Small intestine (tissue), 7 donors: ENCODE results near the gene FMO2. TPM values are rescaled to one million over a fixed set of nuclear protein-coding genes. Genes with fewer than 3 reads are reported as not detected.
"Not testable (repeated sequence)": the region's sequence is repeated elsewhere in the genome, so short reads cannot be mapped to it uniquely, and the experiment has no call there.

ENCODE experiments used
- DNase-seq, 2 donors: peaks; one replicate each; pipeline versions ENCODE4 v3.0.0 to v3.0.0-alpha.2; 2013
- FAIRE-seq: peaks from 2 replicates; lab custom pipeline; 2012; peaks lifted over from hg19 to GRCh38; lab: Jason Lieb, UNC
- H3K27ac ChIP-seq, 3 donors: one replicate each; pipeline ENCODE4 v1.5.1; 2013; ENCODE audit warnings: low read length in 2 of 3, mild to moderate bottlenecking in 2 of 3, control low read depth in 1 of 3, inconsistent platforms in 1 of 3, low read depth in 1 of 3, moderate library complexity in 1 of 3
- H3K27me3 ChIP-seq, 3 donors: one replicate each; pipeline ENCODE4 v1.6.1; 2013; ENCODE audit warnings: low read length in 3 of 3, inconsistent platforms in 1 of 3; ENCODE audit not compliant: control insufficient read depth in 3 of 3, insufficient read depth in 3 of 3
- H3K36me3 ChIP-seq, 3 donors: one replicate each; pipeline ENCODE4 v1.6.1; 2013; ENCODE audit warnings: low read length in 3 of 3, inconsistent platforms in 1 of 3, low read depth in 1 of 3, mild to moderate bottlenecking in 1 of 3, moderate library complexity in 1 of 3; ENCODE audit not compliant: control insufficient read depth in 3 of 3, insufficient read depth in 2 of 3
- H3K4me1 ChIP-seq, 3 donors: one replicate each; pipeline ENCODE4 v1.6.1; 2013; ENCODE audit warnings: low read length in 2 of 3, inconsistent platforms in 1 of 3, low read depth in 1 of 3, mild to moderate bottlenecking in 1 of 3, moderate library complexity in 1 of 3; ENCODE audit not compliant: control insufficient read depth in 3 of 3, insufficient read depth in 2 of 3
- H3K4me3 ChIP-seq, 3 donors: one replicate each; pipeline ENCODE4 v1.5.1; 2013; ENCODE audit warnings: low read length in 3 of 3, control low read depth in 1 of 3, inconsistent platforms in 1 of 3, low read depth in 1 of 3, mild to moderate bottlenecking in 1 of 3, moderate library complexity in 1 of 3
- H3K9me3 ChIP-seq, 2 donors: one replicate each; pipeline ENCODE4 v1.6.1; 2013; ENCODE audit warnings: low read depth in 1 of 2, low read length in 1 of 2; ENCODE audit not compliant: control insufficient read depth in 2 of 2, insufficient read depth in 1 of 2
- WGBS, 3 donors: extraction: QIAGEN DNeasy Blood & Tissue Kit; methylation state at CpG; one replicate each; pipeline ENCODE4 v1.1.7; 2013; 5-methylcytosine and 5-hydroxymethylcytosine counted together
- polyA plus RNA-seq, 4 donors: library from polyadenylated mRNA; stranded (reverse) in 3 of 4; unstranded in 1 of 4; fragments of 200-250 nt in 3 of 4; fragments of 120-200 nt in 1 of 4; gene quantifications; one replicate each; pipeline versions ENCODE4 v1.2.1 to v1.2.3, GENCODE V29; 2013
- donor health status: healthy with polysubstance abuse.
- donor health status: control.
- donor health status: control.
- donor health status: Bipolar disorder and iron deficiency.
- donor health status: healthy.

Gene FMO2
- polyA plus RNA-seq, 4 donors, result 0.06 to 1.6 (median 0.65) TPM

GRCh38 chr1:171231326-171231725 is 46.2 kb downstream of the FMO2 start:
- no peaks in the 10 kb centered on the region for H3K4me1 ChIP-seq
- H3K36me3 ChIP-seq, result no peaks in the 10 kb centered on the region
- no peak overlapping the region for H3K27ac ChIP-seq
- peaks cover 0 to under 1% of the 10 kb centered on the region in 2 donors for H3K9me3 ChIP-seq
- no peak for DNase-seq
- FAIRE-seq, result no peak
- no peaks in the 10 kb centered on the region for H3K27me3 ChIP-seq
- no peak overlapping the region for H3K4me3 ChIP-seq

DNA sequence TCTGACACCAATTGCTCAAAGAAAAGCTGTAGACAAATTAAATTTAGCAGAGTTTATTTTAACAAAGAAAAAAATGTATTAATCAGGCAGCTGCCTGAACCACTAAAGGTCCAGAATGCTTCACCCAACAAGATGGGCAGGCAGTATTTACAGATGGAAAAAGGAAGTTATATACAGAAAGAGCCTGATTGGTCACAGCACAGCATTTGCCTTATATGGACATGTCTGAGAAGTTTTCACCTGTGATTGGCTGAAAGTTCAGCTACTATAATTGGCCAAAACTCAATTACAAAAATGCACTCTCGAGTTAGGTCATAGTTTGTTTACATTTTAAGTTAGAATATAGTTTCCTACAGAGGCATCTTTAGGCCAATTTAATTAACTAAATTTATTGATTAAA is 48.1 kb downstream of the FMO2 start:
- Histone ChIP-seq H3K36me3 (peaks cover 0 to 3% (median 0%) of the 10 kb centered on the region in 3 donors), H3K27ac (no peak overlapping the region), H3K9me3 (peaks cover 0 to 16% of the 10 kb centered on the region in 2 donors), H3K27me3 (no peaks in the 10 kb centered on the region), H3K4me1 (no peaks in the 10 kb centered on the region), H3K4me3 (no peak overlapping the region)
- 81 to 97% (median 87%) methylated on average over 1 of the region's 1 CpG for WGBS, 3 donors
- FAIRE-seq (no peak), DNase-seq (no peak)

DNA sequence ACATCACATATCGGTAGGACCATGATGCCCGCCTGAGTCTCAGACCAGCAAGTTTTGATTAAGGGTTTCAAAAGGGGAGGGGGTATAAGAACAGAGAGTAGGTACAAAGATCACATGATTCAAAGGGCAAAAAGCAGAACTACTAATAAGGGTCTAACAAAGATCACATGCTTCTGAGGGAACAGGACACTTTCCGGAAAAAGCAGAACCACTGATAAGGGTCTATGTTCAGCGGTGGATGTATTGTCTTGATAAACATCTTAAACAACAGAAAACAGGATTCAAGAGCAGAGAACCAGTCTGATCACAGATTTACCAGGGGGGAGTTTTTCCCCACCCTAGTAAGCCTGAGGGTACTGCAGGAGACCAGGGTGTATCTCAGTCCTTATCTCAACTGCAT is 51.1 kb downstream of the FMO2 start:
- H3K9me3 ChIP-seq, result peaks cover 0 to 16% of the 10 kb centered on the region in 2 donors
- not testable (repeated sequence) for FAIRE-seq, H3K4me3 ChIP-seq, H3K4me1 ChIP-seq, H3K36me3 ChIP-seq, H3K27me3 ChIP-seq, DNase-seq, H3K27ac ChIP-seq
- 85 to 95% (median 88%) methylated on average over 4 of the region's 4 CpGs for WGBS, 3 donors

DNA sequence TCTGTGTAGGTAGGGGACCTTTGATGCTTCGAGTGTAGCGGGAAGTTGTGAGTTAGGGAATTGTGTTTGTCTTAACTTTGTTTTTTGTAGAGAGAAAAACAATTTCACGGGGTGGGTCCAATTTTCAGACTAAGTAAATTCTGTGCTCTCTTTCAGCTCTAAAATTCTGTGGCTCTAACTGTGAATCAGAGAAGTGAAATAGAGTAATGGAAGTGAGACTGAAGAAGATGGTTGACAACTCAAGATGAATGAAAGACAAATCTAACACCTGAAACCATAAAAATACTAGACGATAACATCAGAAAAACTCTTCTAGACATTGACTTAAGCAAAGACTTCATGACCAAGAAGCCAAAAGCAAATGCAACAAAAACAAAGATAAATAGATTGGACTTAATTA is 58.8 kb downstream of the FMO2 start:
- 86 to 90% (median 88%) methylated on average over 4 of the region's 4 CpGs for WGBS, 3 donors

DNA sequence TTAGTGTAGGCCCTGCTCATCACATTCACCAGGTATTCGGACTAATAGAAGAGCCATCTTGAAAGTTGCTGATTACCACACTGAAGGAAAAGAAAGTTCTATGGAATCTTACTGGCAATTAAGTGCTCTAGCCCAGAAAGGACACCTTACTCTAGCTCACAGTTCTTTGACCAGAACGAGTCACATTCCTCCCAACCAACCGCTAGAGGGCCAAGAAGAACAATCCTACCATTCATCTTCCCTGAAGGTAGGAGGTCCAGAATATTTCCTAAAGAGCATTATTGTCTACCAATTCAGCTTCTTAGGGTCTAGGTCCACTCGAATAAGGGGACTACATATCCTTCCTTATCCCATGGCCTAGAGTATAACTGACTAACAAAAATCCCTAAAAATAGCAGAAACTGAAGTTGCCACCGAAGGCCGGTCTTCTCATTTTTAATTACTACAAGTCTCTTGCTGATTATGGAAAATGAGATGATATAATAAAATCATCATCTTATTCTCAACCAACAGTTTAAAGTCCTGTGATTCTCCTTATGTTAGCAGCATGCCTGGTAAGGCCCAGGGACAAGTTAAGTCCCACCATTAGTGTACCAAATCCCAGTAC is 60.5 kb downstream of the FMO2 start:
- no peak overlapping the region for H3K4me3 ChIP-seq
- no peaks in the 10 kb centered on the region for H3K27me3 ChIP-seq
- H3K27ac ChIP-seq, result no peak overlapping the region
- no peaks in the 10 kb centered on the region for H3K36me3 ChIP-seq
- H3K4me1 ChIP-seq, result peaks cover 0 to 8% (median 0%) of the 10 kb centered on the region in 3 donors
- DNase-seq (peak; percentile 69 to 70), FAIRE-seq (no peak)
- 36 to 39% (median 38%) methylated on average over 6 of the region's 6 CpGs for WGBS, 3 donors
- no peaks in the 10 kb centered on the region for H3K9me3 ChIP-seq

More for the DNA sequence above, 58.8 kb downstream of the FMO2 start:
- peaks cover 0 to 8% (median 0%) of the 10 kb centered on the region in 3 donors for H3K4me1 ChIP-seq
- H3K9me3 ChIP-seq, result no peaks in the 10 kb centered on the region
- H3K27me3 ChIP-seq, result no peaks in the 10 kb centered on the region
- no peak for FAIRE-seq
- H3K36me3 ChIP-seq, result no peaks in the 10 kb centered on the region
- no peak overlapping the region for H3K27ac ChIP-seq
- DNase-seq, result no peak
- no peak overlapping the region for H3K4me3 ChIP-seq

GRCh38 chr1:171247501-171247900 is 62.4 kb downstream of the FMO2 start:
- 85 to 94% (median 87%) methylated on average over 4 of the region's 4 CpGs for WGBS, 3 donors
- Histone ChIP-seq H3K9me3 (no peaks in the 10 kb centered on the region), H3K27ac (peak overlapping the region in 1 of 3 donors; percentile 25), H3K4me1 (peaks cover 0 to 16% (median 2%) of the 10 kb centered on the region in 3 donors), H3K27me3 (no peaks in the 10 kb centered on the region), H3K4me3 (no peak overlapping the region), H3K36me3 (no peaks in the 10 kb centered on the region)
- DNase-seq (no peak), FAIRE-seq (no peak)

DNA sequence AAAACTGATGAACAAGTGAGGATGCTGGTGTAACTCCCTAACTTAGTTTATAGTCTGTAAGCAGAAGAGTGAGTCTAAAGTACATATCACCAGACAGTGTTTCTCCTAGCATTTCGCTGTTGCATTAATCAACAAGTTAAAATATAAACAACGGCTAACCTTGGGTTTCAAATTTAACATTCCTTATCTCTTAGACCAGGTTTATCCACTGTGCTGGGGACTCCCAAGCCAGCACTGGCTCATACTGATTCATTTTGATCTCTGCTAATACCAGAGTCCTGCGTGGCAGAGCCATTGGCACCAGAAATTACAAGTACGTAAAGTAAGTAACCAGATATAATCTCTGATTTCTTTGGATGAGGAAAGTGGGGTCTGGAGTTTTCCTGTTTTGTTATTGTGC is 63.2 kb downstream of the FMO2 start, which contains the start of gene FMO1:
Gene FMO1, plus strand, starts transcription at position 193 of the 400 bp plus-strand sequence. CDS start 9,594 bp downstream, outside the sequence.
- Histone ChIP-seq H3K9me3 (no peaks in the 10 kb centered on the region), H3K4me1 (peaks cover 0 to 21% (median 2%) of the 10 kb centered on the region in 3 donors), H3K36me3 (no peaks in the 10 kb centered on the region), H3K27ac (peak within 1 kb of the TSS in 1 of 3 donors; percentile 70), H3K27me3 (no peaks in the 10 kb centered on the region), H3K4me3 (peak within 1 kb of the TSS in 1 of 3 donors; percentile 43)
- 18 to 51% (median 30%) methylated on average over 4 of the region's 4 CpGs for WGBS, 3 donors
- DNase-seq (peak; percentile 8 to 58), FAIRE-seq (no peak)

DNA sequence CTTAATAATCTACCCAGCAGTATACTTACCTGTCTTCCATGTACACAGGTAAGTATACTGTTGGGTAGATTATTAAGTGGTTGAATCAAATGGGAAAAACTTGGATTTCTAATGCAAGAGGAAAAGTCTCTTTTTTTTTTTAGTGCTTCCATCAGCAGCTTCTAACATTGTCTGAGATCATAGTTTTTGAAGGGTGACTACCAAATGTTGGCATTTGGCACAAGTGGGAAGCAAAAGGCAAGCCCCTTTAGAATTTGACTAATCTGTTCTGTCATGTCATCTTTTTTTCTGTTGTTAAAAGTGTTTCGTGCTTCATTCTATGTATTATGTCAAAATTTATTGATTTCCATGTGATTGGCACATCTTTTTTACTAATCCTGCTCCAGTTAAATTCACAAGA is 63.7 kb downstream of the FMO2 start:
- no peaks in the 10 kb centered on the region for H3K27me3 ChIP-seq
- FAIRE-seq (no peak), DNase-seq (no peak)
- H3K4me1 ChIP-seq, result peaks cover 0 to 26% (median 2%) of the 10 kb centered on the region in 3 donors
- peak overlapping the region in 1 of 3 donors; percentile 43 for H3K4me3 ChIP-seq
- H3K9me3 ChIP-seq, result no peaks in the 10 kb centered on the region
- WGBS, 3 donors, result 0 to 86% (median 75%) methylated on average over 1 of the region's 1 CpG
- H3K36me3 ChIP-seq, result no peaks in the 10 kb centered on the region
- peak overlapping the region in 1 of 3 donors; percentile 70 for H3K27ac ChIP-seq
